D721Med (cell line): ENCODE results near the gene WASF1.

Experiments used
- DNase-seq: peaks from one replicate; pipeline ENCODE4 v3.0.0; 2011; ENCODE audit warnings: low spot score; ENCODE audit not compliant: insufficient read length
- FAIRE-seq: peaks from 2 replicates; lab custom pipeline; 2011; peaks lifted over from hg19 to GRCh38; lab: Jason Lieb, UNC
- CTCF ChIP-seq: IDR thresholded peaks from 2 replicates; pipeline ENCODE4 v1.5.1; 2012; ENCODE audit warnings: mild to moderate bottlenecking, control low read depth; ENCODE audit not compliant: insufficient read depth; ENCODE audit errors: missing control alignments

Gene WASF1

DNA sequence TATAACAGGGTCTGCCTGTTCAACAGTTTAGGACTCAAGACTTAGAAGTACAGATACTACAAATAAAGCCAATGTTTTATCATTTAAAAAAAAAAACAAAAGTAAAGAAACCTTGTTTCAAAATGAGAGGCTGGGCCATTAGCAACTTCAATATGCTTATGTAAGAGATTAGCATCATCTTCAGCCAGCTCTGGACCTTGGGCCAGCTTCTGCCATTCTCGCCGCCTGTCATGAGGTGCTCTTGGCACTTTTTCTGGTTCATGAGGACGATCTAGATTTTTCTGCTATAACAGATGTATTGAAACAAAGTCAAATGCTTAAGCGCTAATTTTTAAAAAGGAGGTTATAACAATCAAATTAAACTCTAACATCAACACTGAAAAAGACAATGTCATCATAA lies 74.2 kb downstream of the WASF1 start:
- TF ChIP-seq CTCF, result no peak
- DNase-seq, result no peak
- no peak for FAIRE-seq

GRCh38 chr6:110103260-110103659 lies 76.2 kb downstream of the WASF1 start:
- no peak for DNase-seq
- FAIRE-seq, result peak; percentile 29
- no peak for TF ChIP-seq CTCF

- no peak for TF ChIP-seq CTCF
- DNase-seq (no peak), FAIRE-seq (no peak)
These were observed 77.1 kb downstream of the WASF1 start for GRCh38 chr6:110102411-110102810.

- TF ChIP-seq CTCF, result no peak
- DNase-seq, result no peak
- FAIRE-seq, result no peak
These were observed 77.6 kb downstream of the WASF1 start for GRCh38 chr6:110101885-110102284.

DNA sequence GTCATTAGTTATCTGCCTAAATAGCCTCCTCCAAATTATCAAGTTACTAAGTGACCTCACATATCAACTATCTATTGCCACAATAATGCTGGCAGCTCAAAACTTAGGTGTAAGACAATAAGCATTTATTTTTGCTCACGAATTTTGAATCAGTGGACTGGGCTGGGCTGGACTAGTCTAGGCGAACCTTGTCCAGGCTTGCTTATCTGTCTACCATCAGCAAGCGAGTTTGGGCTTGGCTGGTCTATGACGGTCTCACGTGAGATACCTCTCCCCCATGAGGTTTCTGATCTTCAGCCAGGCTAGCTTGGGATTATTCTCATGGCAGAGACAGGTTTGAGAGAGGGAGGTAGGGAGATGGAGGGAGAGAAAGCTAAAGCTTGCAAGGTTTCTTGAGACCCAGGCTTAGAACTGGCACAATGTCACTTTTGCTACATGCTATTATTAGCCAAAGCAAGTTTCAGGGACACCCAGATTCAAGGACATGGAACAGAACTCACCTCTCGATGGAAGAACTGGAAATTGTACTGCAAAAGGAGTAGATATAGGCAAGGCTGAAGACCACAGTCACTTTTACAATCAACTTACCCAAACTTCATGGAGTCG lies 80.9 kb downstream of the WASF1 start:
- no peak for DNase-seq
- no peak for TF ChIP-seq CTCF
- FAIRE-seq, result no peak

DNA sequence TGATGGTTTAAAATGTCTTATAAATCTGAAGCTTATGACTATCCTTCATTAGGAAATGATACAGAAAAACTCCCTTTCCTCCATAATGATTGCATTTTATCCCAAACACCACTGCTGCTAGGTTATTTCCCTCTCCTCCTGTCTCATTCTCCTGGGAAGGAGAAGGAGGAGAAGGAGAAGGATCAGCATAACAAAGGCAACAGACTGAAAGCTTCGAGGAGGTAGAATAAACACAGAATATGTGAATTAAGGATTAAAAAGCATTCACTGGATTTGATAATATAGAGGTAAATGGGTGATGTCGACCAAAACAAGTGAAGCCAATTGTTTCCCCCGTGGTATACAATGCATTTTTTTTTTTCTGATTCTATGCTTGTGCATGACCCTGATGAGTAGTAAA lies 82.0 kb downstream of the WASF1 start:
- no peak for FAIRE-seq
- DNase-seq, result no peak
- no peak for TF ChIP-seq CTCF

DNA sequence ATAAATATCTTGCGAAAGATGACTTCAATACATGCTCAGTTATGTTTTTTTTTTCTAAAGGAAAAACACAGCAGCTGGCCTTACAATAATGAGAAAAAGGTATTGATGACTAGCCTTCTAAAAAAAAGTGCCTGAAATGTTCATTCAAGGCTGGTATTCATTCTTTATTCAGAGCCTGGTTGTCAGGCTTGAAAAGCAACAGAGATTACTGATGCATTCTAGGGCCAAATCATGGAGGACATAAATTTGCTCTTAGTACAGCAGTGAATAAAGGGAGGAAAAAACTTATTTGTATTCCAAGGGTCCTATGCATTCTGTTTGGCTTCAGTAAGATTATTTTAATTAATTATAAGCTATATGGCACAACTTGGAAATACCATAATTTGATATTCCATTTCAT lies 83.5 kb downstream of the WASF1 start:
- DNase-seq (no peak), FAIRE-seq (no peak)
- no peak for TF ChIP-seq CTCF
